ENCODE measurements around the gene TTC9B. TPM values are rescaled to one million over a fixed set of nuclear protein-coding genes. Genes with fewer than 3 reads are reported as not detected.

TTC9B gene
- total and polyA plus RNA-seq, 2 of the 8 experiments (the other 6 are each of a cell fraction or from before 2014, with no cell fraction given): 0.26 TPM; not detected in 1

DNA sequence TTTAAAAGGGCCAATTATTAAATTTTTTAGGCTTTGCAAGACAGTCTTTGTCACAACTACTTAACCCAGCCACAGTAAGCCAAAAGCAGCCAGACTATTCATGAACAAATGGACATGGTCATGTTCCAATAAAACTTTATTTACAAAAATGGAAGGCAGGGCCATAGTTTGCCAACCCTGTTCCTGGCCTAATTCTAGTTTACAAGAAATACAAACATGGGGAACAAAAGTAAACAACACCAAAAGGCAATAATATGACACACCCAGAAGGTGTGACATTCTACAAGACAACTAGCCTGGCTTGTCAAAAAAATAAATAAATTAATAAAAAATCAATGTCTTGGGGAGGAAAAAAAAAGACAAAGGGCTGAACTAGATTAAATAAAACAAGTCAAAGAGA, 33.1 kb upstream of the TTC9B start:
- Histone ChIP-seq H3K27me3 (replicated peaks in 1 of 4; ENCODE audit: control insufficient read depth in 3 of 4, extremely low read depth in 1 of 4, insufficient read depth in 3 of 4, low read length in 3 of 4) (no peaks in the 10 kb centered on the region), H3K79me2 (ENCODE audit: control insufficient read depth in 1 of 2, insufficient read depth in 2 of 2, low read length in 2 of 2) (peaks cover 0 to 6% of the 10 kb centered on the region in 2 experiments; a peak in 1 of 4 replicates), H2BK12ac (ENCODE audit: low read depth, low read length) (no peak overlapping the region), H3K23ac (ENCODE audit: insufficient read length) (no peak overlapping the region), H4K8ac (ENCODE audit: extremely low read depth, insufficient read depth, low read length) (no peak overlapping the region), H2BK20ac (ENCODE audit: low read length) (no peak overlapping the region), H4K91ac (replicated peaks; ENCODE audit: insufficient read length, low read length) (no peak overlapping the region), H4K20me1 (replicated peaks in 1 of 2; ENCODE audit: control insufficient read depth in 1 of 2, insufficient read depth in 2 of 2, low read length in 2 of 2) (peaks cover 0 to 8% of the 10 kb centered on the region in 2 experiments), H3K27ac (ENCODE audit: low read depth, low read length) (no peak overlapping the region), H2BK15ac (ENCODE audit: low read length) (no peak overlapping the region), H3K18ac (ENCODE audit: extremely low read depth, low read length) (no peak overlapping the region), H3K4me1 (replicated peaks in 1 of 4; ENCODE audit: control insufficient read depth in 3 of 4, insufficient read depth in 4 of 4, low read length in 3 of 4) (peaks cover 0 to 6% (median 4%) of the 10 kb centered on the region in 4 experiments; a peak in 5 of 7 replicates), H3K14ac (ENCODE audit: insufficient read length) (no peak overlapping the region), H2AFZ (ENCODE audit: low read length) (no peak overlapping the region), H4K5ac (ENCODE audit: insufficient read length, low read depth, low read length) (no peak overlapping the region), H2BK5ac (ENCODE audit: low read depth, low read length) (no peak overlapping the region), H3K79me1 (ENCODE audit: low read depth, low read length) (no peaks in the 10 kb centered on the region; the same call in 1 of the 2 replicates), H3K23me2 (ENCODE audit: low read depth, low read length) (no peaks in the 10 kb centered on the region), H2AK5ac (ENCODE audit: low read depth, low read length) (no peak overlapping the region), H3K9me3 (ENCODE audit: insufficient read depth in 2 of 2, low read depth in 1 of 2, low read length in 1 of 2) (no peaks in the 10 kb centered on the region), H3K4me2 (ENCODE audit: insufficient read depth in 1 of 2, low read depth in 2 of 2, low read length in 2 of 2) (no peak overlapping the region), H3K4ac (replicated peaks; ENCODE audit: insufficient read length, low read depth, low read length) (no peak overlapping the region), H3K36me3 (ENCODE audit: control insufficient read depth in 2 of 4, insufficient read depth in 4 of 4, low read length in 3 of 4) (peaks cover 2 to 21% (median 7%) of the 10 kb centered on the region in 4 experiments; a peak in 5 of 8 replicates), H3K56ac (replicated peaks; ENCODE audit: insufficient read length, low read depth, low read length) (no peak overlapping the region), H2BK120ac (replicated peaks; ENCODE audit: low read depth, low read length) (no peak overlapping the region), H3K9ac (replicated peaks in 1 of 4; ENCODE audit: extremely low read depth in 1 of 4, low read depth in 3 of 4, low read length in 3 of 4) (no peak overlapping the region), H3K4me3 (ENCODE audit: extremely low read depth in 1 of 4, insufficient read depth in 2 of 4, low read depth in 3 of 4, low read length in 4 of 4) (no peak overlapping the region)
- TF ChIP-seq CEBPB (IDR thresholded peaks at IDR 0.05; ENCODE audit: low read depth, low read length) (no peak), MAFK (IDR thresholded peaks at IDR 0.05; ENCODE audit: low read depth, low read length) (no peak), JUN (IDR thresholded peaks at IDR 0.05; ENCODE audit: low read depth, low read length) (no peak), GABPA (IDR thresholded peaks at IDR 0.05; ENCODE audit: borderline replicate concordance, insufficient read depth, low read length) (no peak)
- CTCF ChIA-PET (ENCODE audit: partially characterized antibody): interaction anchor here (2.3 kb wide), 1 partner anchor 16 kb away, joined by 10 read pairs; no protein-coding TSS in a partner anchor
- DNase-seq (ENCODE audit: low read depth in 1 of 2, low spot score in 2 of 2) (no peak), FAIRE-seq (no peak)
- POLR2A ChIA-PET (ENCODE audit: partially characterized antibody): no interaction called here

Measured in H1 (cell line).